Hepatocyte (in vitro differentiated cells): ENCODE measurements around the gene RANBP17. TPM values are rescaled to one million over a fixed set of nuclear protein-coding genes. Genes with fewer than 3 reads are reported as not detected.

Experiments
- DNase-seq: peaks from one replicate; pipeline ENCODE4 v3.0.0-alpha.2; 2016; ENCODE audit warnings: low spot score
- H2AFZ ChIP-seq: fragments of 200-600 bp; sonication (generic); 2 replicates; pipeline ENCODE4 v1.6.0; 2016; ENCODE audit warnings: antibody characterized with exemption, mild to moderate bottlenecking
- H3K27ac ChIP-seq: fragments of 200-600 bp; sonication (generic); 2 replicates; pipeline ENCODE4 v1.5.1; 2016; ENCODE audit warnings: mild to moderate bottlenecking
- H3K27me3 ChIP-seq: fragments of 200-600 bp; sonication (generic); 2 replicates; pipeline ENCODE4 v1.6.1; 2016
- H3K36me3 ChIP-seq: fragments of 200-600 bp; sonication (generic); replicated peaks from 2 replicates; pipeline ENCODE4 v1.5.1; 2016; ENCODE audit warnings: low read depth; ENCODE audit not compliant: insufficient read depth
- H3K4me1 ChIP-seq: fragments of 200-600 bp; sonication (generic); 2 replicates; pipeline ENCODE4 v1.5.1; 2016; ENCODE audit warnings: mild to moderate bottlenecking, moderate library complexity; ENCODE audit not compliant: insufficient read depth
- H3K4me2 ChIP-seq: fragments of 200-600 bp; sonication (generic); 2 replicates; pipeline ENCODE4 v1.6.0; 2016
- H3K4me3 ChIP-seq: fragments of 200-600 bp; sonication (generic); 2 replicates; pipeline ENCODE4 v1.5.1; 2016; ENCODE audit warnings: mild to moderate bottlenecking
- H3K79me2 ChIP-seq: fragments of 200-600 bp; sonication (generic); 2 replicates; pipeline ENCODE4 v1.6.0; 2017; ENCODE audit warnings: mild to moderate bottlenecking
- H3K9me2 ChIP-seq: fragments of 200-600 bp; sonication (generic); replicated peaks from 2 replicates; pipeline ENCODE4 v1.6.0; 2017; ENCODE audit warnings: mild to moderate bottlenecking; ENCODE audit not compliant: insufficient read depth
- H3K9me3 ChIP-seq: fragments of 200-600 bp; sonication (generic); 2 replicates; pipeline ENCODE4 v1.5.1; 2016; ENCODE audit warnings: low read depth, mild to moderate bottlenecking
- H4K20me1 ChIP-seq: fragments of 200-600 bp; sonication (generic); 2 replicates; pipeline ENCODE4 v1.6.0; 2016; ENCODE audit warnings: mild to moderate bottlenecking; ENCODE audit not compliant: insufficient read depth, poor library complexity, severe bottlenecking
- CTCF ChIP-seq: fragments of 200-600 bp; sonication (generic); IDR thresholded peaks from 2 replicates; pipeline ENCODE4 v1.5.1; 2016; ENCODE audit warnings: antibody characterized with exemption, mild to moderate bottlenecking; ENCODE audit not compliant: poor library complexity
- EZH2 ChIP-seq: fragments of 200-600 bp; sonication (generic); IDR thresholded peaks from 2 replicates; pipeline ENCODE4 v1.6.1; 2016; ENCODE audit warnings: antibody characterized with exemption, mild to moderate bottlenecking, borderline replicate concordance
- EZH2phosphoT487 ChIP-seq: fragments of 200-600 bp; sonication (generic); IDR thresholded peaks from one replicate; pipeline ENCODE4 v1.6.1; 2018; ENCODE audit warnings: antibody characterized with exemption, mild to moderate bottlenecking, low read depth, moderate library complexity; ENCODE audit not compliant: unreplicated experiment, severe bottlenecking
- WGBS: methylation state at CpG from one replicate; pipeline ENCODE4 v1.1.6; 2016; ENCODE audit warnings: low lambda C conversion rate; ENCODE audit errors: missing lambda C conversion rate; 5-methylcytosine and 5-hydroxymethylcytosine counted together
- polyA plus RNA-seq: library from polyadenylated mRNA; unstranded; fragments of >200 nt; fragmentation: Nextera tagmentation; extraction: Ambion mirVana; gene quantifications from 2 replicates; pipeline ENCODE4 v1.2.1, GENCODE V29; 2016
- total RNA-seq: library from RNA; depleted of rRNA; stranded (reverse); fragments of >200 nt; gene quantifications from 2 replicates; pipeline ENCODE4 v1.2.3, GENCODE V29; 2014

Gene RANBP17
- total and polyA plus RNA-seq, 2 experiments from 2014 or later, result 11.7 to 17.1 TPM

DNA sequence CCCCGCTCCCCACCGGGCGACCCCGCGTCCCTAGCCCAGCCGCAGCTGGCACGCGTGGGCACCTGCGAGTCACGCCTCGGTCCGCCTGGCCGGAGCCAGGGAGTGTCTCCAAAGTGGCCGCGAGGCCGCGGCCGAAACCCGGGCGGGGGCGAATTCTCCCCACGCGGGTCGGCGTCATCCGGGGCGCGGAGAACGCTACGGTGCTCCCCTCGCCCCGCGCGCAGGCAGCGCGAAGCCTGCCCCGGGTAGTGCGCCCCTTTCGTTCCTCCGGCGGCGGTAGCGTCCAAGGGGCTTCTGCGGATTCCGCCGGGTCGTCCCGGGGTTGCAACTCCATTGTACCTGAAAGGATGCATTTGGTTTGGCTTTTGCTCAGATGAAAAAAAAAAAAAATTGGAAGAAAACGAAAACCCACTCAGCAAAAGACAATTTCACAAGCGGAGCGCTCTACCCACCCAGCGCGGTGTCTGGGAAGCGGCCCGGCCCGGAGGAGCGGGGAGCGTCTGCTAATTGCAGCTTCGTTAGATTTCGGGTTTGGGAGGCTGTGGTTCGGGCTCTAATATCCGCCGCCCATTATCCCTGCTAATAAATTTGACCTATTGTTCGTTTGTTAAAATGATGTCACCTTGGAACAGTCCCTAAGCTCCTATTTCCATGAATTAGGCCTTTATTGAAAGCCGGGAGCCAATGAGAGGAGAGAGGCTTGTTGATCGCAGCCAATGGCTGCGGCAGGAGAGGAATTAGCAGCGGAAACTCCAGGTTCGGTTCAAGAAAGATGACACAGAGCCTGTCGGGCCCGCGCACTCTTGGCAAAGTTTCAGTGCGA, 446.8 kb downstream of the RANBP17 start, which contains the start of gene TLX3:
Gene TLX3, plus strand, starts transcription at position 796 of the 823 bp plus-strand sequence. CDS start 118 bp downstream, outside the sequence.
- no peaks in the 10 kb centered on the region for H3K36me3 ChIP-seq
- 3% methylated on average over 63 of the region's 73 CpGs for WGBS
- peak within 1 kb of the TSS; percentile 53 for H3K4me2 ChIP-seq
- peaks cover 96% of the 10 kb centered on the region for H3K27me3 ChIP-seq
- H3K4me3 ChIP-seq, result no peak within 1 kb of the TSS
- no peaks in the 10 kb centered on the region for H3K79me2 ChIP-seq
- H3K27ac ChIP-seq, result no peak within 1 kb of the TSS
- peaks cover 29% of the 10 kb centered on the region for H3K4me1 ChIP-seq
- no peak for DNase-seq
- H3K9me3 ChIP-seq, result no peaks in the 10 kb centered on the region
- H4K20me1 ChIP-seq, result no peaks in the 10 kb centered on the region
- peak within 1 kb of the TSS; percentile 63 for H2AFZ ChIP-seq
- H3K9me2 ChIP-seq, result no peaks in the 10 kb centered on the region
- TF ChIP-seq EZH2, result peak; percentile 98
- no peak for TF ChIP-seq EZH2phosphoT487

- WGBS, result 4% methylated on average over 88 of the region's 106 CpGs
- H4K20me1 ChIP-seq, result no peaks in the 10 kb centered on the region
- H3K27me3 ChIP-seq, result peaks cover 98% of the 10 kb centered on the region
- H3K9me2 ChIP-seq, result no peaks in the 10 kb centered on the region
- peak overlapping the region; percentile 53 for H3K4me2 ChIP-seq
- H3K36me3 ChIP-seq, result no peaks in the 10 kb centered on the region
- no peak overlapping the region for H3K4me3 ChIP-seq
- DNase-seq, result no peak
- TF ChIP-seq EZH2, result peak; percentile 52
- peak; percentile 75 for TF ChIP-seq EZH2phosphoT487
- TF ChIP-seq CTCF, result no peak
- no peak overlapping the region for H3K27ac ChIP-seq
- no peaks in the 10 kb centered on the region for H3K79me2 ChIP-seq
- H2AFZ ChIP-seq, result peak overlapping the region; percentile 63
- H3K4me1 ChIP-seq, result peaks cover 31% of the 10 kb centered on the region
- H3K9me3 ChIP-seq, result no peaks in the 10 kb centered on the region
These were observed 447.7 kb downstream of the RANBP17 start for GRCh38 chr5:171309276-171310211.

GRCh38 chr5:171310212-171310818, 448.5 kb downstream of the RANBP17 start:
- no peak for DNase-seq
- no peak for TF ChIP-seq EZH2
- no peak for TF ChIP-seq CTCF
- TF ChIP-seq EZH2phosphoT487, result no peak
- Histone ChIP-seq H4K20me1 (no peaks in the 10 kb centered on the region), H3K4me3 (no peak overlapping the region), H3K36me3 (no peaks in the 10 kb centered on the region), H3K9me2 (no peaks in the 10 kb centered on the region), H3K27me3 (peaks cover 98% of the 10 kb centered on the region), H3K4me1 (peaks cover 38% of the 10 kb centered on the region), H3K27ac (no peak overlapping the region), H3K9me3 (no peaks in the 10 kb centered on the region), H3K79me2 (no peaks in the 10 kb centered on the region), H3K4me2 (peak overlapping the region; percentile 76), H2AFZ (no peak overlapping the region)
- 6% methylated on average over 24 of the region's 41 CpGs for WGBS
